ENCODE measurements around the gene SDHC.
"Not testable (repeated sequence)": the region's sequence is repeated elsewhere in the genome, so short reads cannot be mapped to it uniquely, and the experiment has no call there.

Gene SDHC

DNA sequence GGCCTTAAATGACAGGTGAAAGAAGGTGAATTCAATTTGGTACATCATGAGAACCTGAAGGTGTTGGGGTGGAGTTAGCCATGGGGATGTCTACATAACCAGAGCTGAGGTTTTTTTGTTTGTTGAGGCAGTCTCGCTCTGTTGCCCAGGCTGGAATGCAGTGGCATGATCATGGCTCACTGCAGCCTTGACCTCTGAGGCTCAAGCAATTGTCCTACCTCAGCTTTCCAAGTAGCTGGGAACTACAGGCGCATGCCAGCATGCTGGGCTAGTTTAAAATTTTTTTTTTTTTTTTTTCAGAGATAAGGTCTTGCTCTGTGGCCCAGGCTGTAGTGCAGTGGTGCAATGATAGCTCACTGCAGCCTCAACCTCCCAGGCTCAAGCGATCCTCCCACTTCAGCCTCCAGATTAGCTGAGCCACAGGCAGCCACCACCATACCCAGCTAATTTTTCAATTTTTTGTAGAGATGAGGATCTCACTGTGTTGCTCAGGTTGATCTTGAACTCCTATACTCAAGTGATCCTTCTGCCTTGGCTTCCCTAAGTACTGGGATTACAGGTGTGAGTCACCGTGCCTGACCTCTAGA lies 2.5 kb upstream of the SDHC start:
- DNase-seq (ENCODE audit: low read depth in 3 of 3): no peak

DNA sequence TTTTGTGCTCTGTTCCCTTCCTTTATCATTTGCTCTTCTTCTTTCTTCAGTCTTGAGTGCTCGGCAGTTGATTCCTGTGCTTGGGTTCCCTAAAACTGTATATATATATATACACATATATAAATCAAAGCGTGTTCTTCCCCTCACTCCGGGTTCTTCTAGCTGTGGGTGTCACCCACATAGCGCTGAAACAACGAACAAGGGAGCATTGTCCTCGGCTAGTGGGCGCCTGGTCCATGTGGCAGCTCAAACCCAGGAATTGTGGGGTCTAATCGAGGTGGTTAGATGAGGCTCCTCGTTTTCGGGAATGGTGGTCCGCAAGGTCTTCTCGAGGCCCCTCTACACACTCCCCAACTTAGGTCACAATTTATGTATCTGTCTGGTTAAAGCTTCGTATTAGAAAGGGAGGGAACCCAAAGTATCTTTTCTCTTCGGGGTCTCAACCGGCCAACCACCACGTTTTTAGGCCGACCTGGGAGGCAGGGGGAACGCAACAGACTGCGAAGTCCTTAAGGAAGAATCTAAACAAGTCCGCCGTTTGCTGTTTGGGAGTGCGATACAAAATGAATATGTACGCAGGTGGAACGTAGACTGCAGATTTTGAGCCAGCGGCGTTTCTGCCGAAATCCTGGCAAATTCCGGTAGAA lies 504 bp upstream of the SDHC start:
- no peak for DNase-seq (ENCODE audit: low read depth in 3 of 3)

DNA sequence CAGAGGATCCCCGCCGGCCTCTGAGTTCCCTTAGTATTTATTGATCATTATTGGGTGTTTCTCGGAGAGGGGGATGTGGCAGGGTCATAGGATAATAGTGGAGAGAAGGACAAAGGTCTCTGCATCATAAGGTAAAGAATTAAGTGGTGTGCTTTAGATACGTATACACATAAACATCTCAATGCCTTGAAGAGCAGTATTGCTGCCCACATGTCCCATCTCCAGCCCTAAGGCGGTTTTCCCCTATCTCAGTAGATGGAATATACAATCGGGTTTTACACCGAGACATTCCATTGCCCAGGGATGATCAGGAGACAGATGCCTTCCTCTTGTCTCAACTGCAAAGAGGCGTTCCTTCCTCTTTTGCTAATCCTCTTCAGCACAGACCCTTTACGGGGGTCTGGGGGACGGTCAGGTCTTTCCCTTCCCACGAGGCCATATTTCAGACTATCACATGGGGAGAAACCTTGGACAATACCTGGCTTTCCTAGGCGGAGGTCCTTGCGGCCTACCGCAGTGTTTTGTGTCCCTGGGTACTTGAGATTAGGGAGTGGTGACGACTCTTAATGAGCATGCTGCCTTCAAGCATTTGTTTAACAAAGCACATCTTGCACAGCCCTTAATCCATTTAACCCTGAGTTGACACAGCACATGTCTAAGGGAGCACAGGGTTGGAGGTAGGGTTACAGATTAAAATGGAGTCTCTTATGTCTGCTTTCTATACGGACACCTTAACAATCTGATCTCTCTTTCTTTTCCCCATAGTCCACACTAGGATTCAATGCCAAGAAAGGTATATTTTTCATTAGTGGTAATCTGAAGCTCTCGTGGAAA lies 1.9 kb downstream of the SDHC start:
- not testable (repeated sequence) for DNase-seq (ENCODE audit: low read depth in 3 of 3)

DNA sequence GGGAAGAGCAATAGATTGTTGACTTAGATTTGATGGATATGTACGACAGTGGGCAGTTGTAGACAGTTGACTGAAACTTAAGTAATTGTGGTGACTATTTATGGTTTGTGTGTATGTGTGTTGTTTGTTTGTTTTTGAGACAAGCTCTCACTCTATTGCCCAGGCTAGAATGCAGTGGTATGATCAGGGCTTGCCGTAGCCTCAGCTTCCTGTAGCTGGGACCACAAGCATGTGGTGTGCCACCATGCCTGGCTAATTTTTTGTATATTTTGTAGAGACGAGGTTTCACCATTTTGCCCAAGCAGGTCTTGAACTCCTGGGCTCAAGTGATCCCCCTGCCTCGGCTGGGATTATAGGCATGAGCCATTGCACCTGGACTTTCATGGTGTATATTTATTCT lies 9.8 kb downstream of the SDHC start:
- DNase-seq (ENCODE audit: low read depth in 3 of 3): no peak

DNA sequence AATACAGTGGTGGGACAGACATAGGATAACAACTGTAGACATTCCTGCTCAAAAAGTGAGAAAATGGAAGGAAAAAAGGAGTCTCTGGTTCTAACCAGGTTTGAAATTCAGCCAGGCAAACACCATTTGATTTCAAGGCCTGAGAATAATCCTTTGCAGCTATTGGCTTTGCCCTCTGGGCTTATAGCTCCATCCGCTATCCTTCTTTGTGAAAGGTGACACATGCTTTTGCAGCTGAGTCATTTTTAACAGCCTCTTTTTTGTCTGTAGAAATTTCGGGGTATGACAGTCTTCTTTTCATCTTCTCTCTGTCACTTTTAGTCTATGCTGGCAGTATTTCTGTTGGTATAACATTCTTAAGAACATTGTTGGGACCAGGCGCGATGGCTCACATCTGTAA lies 16.2 kb downstream of the SDHC start:
- no peak for DNase-seq (ENCODE audit: low read depth in 3 of 3)

DNA sequence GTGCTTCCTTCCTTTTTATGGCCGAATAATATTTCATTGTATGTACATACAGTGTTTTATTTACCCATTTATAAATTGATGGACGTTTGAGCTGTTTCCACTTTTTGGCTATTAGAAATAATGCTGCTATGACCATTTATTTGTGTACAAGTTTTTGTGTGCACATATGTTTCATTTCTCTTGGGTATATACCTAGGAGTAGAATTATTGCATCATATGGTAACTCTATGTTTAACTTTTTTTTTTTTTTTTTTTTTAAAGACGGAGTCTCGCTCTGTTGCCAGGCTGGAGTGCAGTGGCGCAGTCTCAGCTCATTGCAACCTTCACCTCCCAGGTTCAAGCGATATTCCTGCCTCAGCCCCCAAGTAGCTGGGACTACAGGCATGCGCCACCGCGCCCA lies 19.0 kb downstream of the SDHC start:
- no peak for DNase-seq (ENCODE audit: low read depth in 3 of 3)

DNA sequence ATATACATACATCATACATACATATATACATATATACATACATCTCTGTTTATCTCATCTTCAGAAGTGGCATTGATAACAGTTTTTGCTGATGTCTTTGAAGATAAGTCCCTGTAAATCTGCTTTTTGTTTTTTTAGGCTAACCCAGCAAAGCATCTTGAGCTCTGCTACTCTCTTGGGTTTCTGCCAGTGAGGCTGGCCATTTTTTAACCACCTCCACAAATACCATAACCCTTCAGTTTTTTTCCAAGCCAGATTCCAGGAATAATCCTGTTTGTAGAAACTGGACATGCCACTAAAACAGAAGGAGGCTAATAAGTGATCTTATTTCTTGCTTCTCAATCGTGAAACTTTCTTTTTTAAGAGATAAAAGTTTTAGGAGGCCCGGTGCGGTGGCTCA lies 21.6 kb downstream of the SDHC start:
- DNase-seq (ENCODE audit: low read depth in 3 of 3): no peak

DNA sequence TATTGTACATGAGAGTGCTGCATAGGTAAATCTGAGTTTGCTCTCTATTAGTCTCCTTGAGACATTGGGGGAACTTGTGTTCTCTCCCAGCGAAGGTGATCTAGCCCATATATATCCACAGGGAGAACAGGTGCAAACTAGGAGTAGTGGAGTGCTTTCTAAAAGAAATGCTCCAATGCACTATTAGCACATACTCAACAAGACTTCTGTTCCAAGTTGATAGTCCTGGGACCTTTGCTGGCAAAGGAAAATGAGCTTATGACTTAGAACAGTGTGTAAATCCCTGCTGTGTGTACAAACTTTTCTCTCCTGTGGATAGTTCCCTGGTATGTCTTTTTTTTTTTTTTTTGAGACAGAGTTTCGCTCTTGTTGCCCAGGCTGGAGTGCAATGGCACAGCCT lies 28.0 kb downstream of the SDHC start:
- DNase-seq (ENCODE audit: low read depth in 3 of 3): no peak

DNA sequence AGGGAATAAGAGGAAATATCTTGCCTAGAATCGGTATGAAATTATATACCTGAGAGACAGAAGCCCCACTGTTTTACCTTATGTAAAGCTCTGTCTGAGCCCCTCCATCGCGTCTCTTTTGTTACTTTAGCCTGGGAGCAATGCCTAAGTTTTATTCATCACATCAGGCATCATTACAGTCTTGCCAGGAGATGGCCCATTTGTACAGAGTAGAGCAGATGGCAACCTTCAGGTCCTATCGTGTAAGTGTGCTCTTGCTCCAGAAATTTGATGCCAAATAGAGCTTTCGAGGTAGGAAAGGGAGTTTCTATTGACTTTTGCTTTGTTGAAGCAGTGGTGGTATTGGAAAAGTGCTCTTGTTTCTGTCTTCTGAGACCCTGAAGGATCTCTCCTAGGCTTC lies 28.6 kb downstream of the SDHC start:
- no peak for DNase-seq (ENCODE audit: low read depth in 3 of 3)

DNA sequence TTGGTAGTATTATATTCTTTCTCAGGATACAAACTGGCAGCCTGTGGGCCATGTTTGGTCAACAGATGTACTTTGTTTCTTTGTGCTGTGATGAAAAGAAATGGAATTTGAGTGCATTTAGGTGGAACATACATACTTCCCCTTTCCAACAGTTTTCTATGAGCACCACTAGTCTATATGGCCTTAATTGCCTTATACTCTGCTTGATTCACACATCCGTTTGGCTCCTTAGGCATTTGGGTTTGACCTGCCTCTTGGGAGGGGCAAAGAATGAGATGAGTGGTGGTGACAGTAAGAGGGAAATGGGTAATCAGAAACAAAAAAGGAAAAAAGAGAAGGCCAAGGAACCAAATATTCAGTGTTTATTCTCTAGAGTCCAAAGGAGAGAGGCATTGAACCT lies 36.5 kb downstream of the SDHC start:
- no peak for DNase-seq (ENCODE audit: low read depth in 3 of 3)

DNA sequence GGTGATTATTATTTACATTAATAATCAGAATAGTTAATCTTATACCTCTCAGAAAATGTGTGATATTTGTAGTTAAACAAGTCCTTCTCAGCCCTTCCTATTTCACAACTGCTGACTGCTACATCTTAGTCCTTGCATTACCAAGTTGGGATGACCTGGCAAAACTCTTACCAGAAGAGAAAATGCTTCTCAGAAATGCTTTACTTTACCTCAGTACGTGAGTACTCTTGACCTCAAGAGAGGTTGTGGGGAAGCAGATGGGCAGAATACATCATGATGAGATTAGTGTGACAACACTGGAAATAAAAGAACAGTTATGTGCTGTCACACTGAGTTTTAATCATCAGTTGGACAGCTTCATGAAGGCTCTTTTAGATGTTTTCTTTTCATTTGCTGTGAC lies 37.3 kb downstream of the SDHC start:
- DNase-seq (ENCODE audit: low read depth in 3 of 3): no peak

DNA sequence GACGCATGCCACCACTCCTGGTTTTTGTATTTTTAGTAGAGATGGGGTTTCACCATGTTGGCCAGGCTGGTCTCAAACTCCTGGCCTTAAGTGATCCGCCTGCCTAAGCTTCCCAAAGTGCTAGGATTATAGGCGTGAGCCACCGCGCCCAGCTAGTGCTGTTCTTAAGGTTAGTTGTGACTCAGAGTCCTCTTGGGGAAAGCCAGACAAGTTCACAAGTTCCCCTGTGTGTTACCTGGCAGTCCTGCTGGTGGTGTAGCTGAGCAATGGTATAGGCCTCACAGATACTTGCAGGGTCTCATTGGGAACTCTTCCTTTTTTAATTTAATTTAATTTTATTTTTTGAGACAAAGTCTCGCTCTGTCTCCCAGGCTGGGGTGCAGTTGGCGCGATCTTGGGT lies 42.9 kb downstream of the SDHC start:
- no peak for DNase-seq (ENCODE audit: low read depth in 3 of 3)

DNA sequence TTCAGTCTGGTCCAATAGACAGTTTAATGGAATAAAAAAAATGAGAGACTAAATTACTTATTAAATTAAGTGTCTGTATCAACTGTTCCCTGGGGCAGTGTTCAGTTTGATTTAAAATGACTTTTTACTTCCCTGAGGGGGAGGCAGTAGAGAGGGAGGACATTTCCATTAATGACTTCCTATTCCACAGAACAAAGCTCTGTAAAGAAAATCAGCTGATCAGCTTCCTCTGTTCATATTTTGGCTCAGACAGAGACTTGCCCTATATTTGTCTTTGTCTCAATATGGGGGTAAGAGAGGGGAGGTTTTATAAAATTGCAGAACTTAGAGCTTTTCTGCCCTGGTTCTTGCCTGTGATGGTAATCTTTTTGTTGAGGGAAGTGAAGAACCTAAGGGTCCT lies 45.1 kb downstream of the SDHC start:
- DNase-seq (ENCODE audit: low read depth in 3 of 3): no peak

DNA sequence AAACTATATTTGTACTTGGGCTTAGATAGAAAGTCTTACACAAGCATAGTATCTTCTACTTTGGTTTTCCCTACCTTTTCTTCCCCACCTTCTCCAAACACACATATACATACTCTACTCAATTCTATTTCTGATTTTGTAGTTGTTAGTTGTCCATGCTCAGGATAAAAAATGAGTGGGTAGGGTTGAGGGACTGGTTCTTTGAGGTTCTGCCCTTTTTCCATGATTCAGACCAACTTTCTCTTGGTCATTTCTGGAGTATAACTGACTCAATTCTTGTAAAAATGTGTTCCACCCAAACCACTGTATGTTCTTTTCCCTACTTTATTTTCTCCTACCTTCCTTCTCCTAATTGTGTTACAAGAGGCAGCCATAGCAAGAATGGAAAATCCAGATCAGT lies 50.2 kb downstream of the SDHC start:
- no peak for DNase-seq (ENCODE audit: low read depth in 3 of 3)

DNA sequence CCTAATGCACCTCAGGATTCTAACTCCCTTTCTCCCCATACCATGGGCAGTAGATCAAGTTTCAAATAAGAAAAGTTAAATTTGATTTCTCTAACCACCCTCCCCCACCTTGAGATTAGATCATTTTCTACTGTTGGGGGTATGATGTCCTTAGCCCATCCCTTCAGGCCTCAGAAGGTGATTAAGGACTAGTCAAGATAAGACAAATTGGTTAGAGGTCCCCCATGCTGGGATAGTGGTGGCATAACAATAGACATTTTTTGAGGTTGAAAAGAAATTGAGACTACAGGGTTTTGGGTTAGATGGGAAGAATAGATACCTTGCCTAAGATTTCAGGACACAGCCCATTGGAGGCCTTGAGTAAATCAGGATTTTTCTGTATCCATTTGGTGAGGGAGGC lies 51.0 kb downstream of the SDHC start:
- DNase-seq (ENCODE audit: low read depth in 3 of 3): no peak

DNA sequence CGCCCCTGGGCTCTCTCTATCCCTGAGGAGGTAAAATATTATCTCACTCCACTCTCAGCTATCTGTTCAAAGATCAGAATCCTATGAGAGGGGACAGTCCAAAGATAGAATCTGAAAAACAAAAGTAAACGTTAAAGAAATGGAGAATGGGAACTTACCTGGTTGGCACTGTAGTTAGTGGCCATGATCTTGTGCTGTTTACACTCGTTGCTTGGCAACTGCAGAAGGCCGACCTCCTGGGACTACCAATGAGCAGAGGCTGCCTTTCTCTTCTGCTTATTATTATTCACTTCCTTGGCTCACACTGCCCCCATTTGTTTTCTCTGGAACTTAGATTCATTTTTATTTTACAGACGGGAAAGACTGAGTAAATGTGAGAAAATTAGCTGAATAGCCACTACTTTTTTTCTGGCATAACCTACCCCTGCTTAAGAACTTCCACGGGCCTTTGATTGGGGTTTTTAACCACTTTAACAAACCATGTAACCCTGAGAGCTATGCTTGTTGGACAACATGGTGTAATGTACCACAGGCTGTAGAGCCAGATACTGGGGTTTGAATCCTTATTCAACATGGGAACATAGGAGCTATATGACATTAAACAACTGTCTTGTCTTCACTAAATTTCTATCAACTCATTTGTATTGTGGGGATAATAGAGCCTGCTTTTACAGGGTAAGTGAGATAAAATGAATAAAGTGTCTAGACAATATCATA lies 53.7 kb downstream of the SDHC start, which contains the start of gene CFAP126:
Gene CFAP126 (minus strand): TSS at position 193 of the 717 bp plus-strand sequence. CDS start 8 bp downstream, at position 185.
- DNase-seq (ENCODE audit: low read depth in 3 of 3): peak in 1 of 3 experiments; percentile 24

DNA sequence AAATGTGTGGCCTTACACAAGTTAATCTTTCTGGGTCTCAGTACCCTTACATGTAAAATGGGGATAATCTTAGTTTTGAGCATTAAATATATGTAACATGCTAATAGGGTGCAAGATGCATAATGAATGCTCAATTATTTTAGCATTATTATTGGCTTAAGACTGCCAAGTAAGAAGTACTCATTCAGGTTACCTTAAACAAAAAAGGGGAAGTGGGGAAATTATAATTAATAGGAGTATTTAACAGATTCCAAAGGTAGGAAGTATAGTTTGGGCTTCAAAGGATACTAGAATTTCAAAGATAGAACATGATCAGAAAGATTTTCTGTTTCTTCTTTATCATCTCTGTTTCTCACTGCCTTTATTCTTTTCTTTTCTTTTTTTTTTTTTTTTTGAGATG lies 59.3 kb downstream of the SDHC start:
- DNase-seq (ENCODE audit: low read depth in 3 of 3): no peak

DNA sequence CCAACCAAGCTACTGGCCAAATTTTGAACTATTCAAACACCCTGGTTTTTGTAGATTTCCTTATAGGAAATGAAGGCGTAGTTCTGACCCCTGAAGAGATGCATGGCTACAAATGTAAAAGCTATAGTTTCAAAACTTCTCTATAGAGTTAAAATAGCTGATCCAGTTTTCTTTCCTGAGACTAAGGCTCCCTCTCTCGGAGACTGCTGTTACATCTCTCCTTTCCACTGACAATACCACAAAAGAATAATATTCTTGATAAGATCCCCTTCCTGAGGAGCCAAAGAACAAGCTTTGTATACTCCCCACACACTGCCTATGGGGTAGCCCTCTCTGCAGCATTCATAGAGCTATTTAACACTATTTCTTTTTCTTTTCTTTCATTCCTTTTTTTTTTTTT lies 60.2 kb downstream of the SDHC start:
- DNase-seq (ENCODE audit: low read depth in 3 of 3): no peak

DNA sequence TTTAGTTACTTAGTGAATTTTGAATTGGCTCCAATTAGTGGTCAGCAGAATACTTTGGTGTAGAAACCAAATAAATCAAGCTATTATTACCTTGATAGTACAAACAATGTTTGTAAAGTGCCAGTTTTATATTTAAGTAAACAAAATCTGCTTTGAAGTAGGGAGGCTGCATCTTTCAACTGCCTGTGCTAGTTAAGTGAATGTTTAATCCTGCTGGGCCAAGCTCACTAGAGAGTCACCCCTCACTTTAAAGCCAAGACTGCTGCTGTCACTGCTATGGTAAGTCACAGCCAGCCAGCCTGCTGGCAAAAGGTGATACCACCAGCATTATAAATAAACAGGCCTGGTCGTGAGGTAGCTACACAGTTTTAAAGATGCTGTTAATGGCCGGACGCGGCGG lies 63.8 kb downstream of the SDHC start:
- DNase-seq (ENCODE audit: low read depth in 3 of 3): no peak

DNA sequence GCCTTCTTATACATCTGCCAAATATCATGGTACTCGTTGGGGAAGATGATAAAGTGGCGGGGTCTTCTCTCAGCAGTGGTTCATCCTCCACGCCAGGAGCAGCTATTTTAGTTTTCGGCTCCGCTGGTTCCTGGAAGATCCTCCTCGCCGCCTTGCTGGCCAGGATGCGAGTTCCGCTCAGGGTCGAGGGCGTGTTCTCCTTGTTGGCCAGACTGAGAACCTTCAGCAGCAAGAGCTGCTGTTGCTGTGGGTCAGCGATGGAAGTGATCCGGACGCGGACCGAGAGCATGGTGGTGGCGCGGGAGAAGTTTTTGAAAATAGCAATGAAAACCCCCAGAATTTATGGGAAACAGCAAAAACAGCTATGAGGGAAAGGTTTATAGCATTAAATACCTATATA lies 64.9 kb downstream of the SDHC start:
- DNase-seq (ENCODE audit: low read depth in 3 of 3): no peak

DNA sequence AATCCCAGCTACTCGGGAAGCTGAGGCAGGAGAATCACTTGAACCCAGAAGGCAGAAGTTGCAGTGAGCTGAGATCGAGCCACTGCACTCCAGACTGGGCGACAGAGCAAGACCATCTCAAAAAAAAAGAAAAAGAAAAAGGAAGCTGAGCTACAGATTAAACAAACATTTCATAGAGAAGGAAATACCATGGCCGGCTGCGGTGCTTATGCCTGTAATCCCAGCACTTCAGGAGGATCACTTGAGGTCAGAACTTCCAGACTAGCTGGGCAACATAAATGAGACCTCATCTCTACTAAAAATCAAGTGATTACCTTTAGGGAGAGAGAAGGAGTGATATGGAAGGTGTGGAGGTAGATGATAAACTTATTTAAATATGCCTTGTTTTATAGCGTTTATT lies 67.5 kb downstream of the SDHC start:
- no peak for DNase-seq (ENCODE audit: low read depth in 3 of 3)

DNA sequence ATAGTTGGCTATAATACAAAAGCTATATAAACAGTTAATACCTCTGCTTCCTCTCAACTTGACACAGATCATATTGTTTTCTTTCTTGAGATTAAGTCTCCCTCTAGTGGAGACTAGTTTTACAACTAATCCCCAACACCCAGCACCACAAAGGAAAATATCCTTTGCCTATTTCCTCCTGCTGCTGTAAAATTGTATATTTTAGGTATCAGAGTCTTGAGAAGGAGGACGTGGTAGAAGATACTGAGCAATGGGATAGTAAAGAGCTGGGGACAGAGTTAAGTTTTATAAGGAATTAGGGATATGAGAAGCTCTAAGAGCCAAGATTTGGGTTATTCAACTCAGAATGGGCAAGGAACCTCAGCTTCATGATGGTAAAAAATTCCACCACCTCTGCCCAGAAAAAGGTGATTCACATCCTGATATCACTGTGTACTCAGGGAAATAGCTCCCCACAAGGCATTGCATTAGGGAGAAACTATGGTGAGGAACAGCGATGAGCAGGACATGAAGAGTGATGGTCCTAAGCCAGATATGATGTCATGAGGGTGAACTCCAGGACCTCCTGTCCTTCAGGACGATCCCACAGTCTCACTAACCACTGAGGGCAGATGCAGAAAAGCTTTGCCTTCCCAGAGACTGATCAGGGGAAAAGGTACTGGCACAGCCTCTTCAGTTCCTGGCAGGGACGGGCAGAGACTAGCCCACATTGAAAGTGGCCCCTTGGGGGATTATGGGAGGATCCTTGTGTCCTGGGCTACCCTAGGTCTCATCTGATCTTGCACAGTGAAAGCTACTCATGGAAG lies 68.2 kb downstream of the SDHC start:
- no peak for DNase-seq (ENCODE audit: low read depth in 3 of 3)
